ENCODE results near the gene ZNF586.
"Not testable (repeated sequence)": the region's sequence is repeated elsewhere in the genome, so short reads cannot be mapped to it uniquely, and the experiment has no call there.

Gene ZNF586

GRCh38 chr19:57796580-57796979 lies 27.1 kb downstream of the ZNF586 start:
- DNase-seq (ENCODE audit: low read depth), result not testable (repeated sequence)

GRCh38 chr19:57800696-57801095 lies 31.2 kb downstream of the ZNF586 start:
- DNase-seq (ENCODE audit: low read depth), result no peak

- no peak for DNase-seq (ENCODE audit: low read depth)
Observed at GRCh38 chr19:57802269-57802668, 32.8 kb downstream of the ZNF586 start.

- no peak for DNase-seq (ENCODE audit: low read depth)
Observed at GRCh38 chr19:57803265-57803593, 33.8 kb downstream of the ZNF586 start.

- no peak for DNase-seq (ENCODE audit: low read depth)
Observed at GRCh38 chr19:57803594-57804325, 34.3 kb downstream of the ZNF586 start.

- DNase-seq (ENCODE audit: low read depth), result no peak
Observed at GRCh38 chr19:57807541-57807940, 38.1 kb downstream of the ZNF586 start.

GRCh38 chr19:57810410-57811295 lies 41.2 kb downstream of the ZNF586 start:
- DNase-seq (ENCODE audit: low read depth), result not testable (repeated sequence)

- no peak for DNase-seq (ENCODE audit: low read depth)
Observed at GRCh38 chr19:57812226-57812625, 42.8 kb downstream of the ZNF586 start.

- not testable (repeated sequence) for DNase-seq (ENCODE audit: low read depth)
Observed at GRCh38 chr19:57812975-57813820, 43.7 kb downstream of the ZNF586 start.

GRCh38 chr19:57813919-57814504 lies 44.5 kb downstream of the ZNF586 start:
- no peak for DNase-seq (ENCODE audit: low read depth)

- DNase-seq (ENCODE audit: low read depth), result peak; percentile 50
Observed at GRCh38 chr19:57814505-57815246, 45.2 kb downstream of the ZNF586 start, which contains the start of gene ZNF552. ZNF552 (minus strand) TSS chr19:57814913; CDS start chr19:57814743, 170 bp downstream.

GRCh38 chr19:57815247-57816075 lies 46.0 kb downstream of the ZNF586 start:
- no peak for DNase-seq (ENCODE audit: low read depth)

GRCh38 chr19:57816652-57817051 lies 47.2 kb downstream of the ZNF586 start:
- no peak for DNase-seq (ENCODE audit: low read depth)

- DNase-seq (ENCODE audit: low read depth), result no peak
Observed at GRCh38 chr19:57817976-57818375, 48.5 kb downstream of the ZNF586 start.

- no peak for DNase-seq (ENCODE audit: low read depth)
Observed at GRCh38 chr19:57818378-57818777, 48.9 kb downstream of the ZNF586 start.

- peak; percentile 60 for DNase-seq (ENCODE audit: low read depth)
Observed at GRCh38 chr19:57819475-57820148, 50.1 kb downstream of the ZNF586 start.

GRCh38 chr19:57820599-57820998 lies 51.1 kb downstream of the ZNF586 start:
- no peak for DNase-seq (ENCODE audit: low read depth)

- not testable (repeated sequence) for DNase-seq (ENCODE audit: low read depth)
Observed at GRCh38 chr19:57821095-57821494, 51.6 kb downstream of the ZNF586 start.

GRCh38 chr19:57821501-57821900 lies 52.0 kb downstream of the ZNF586 start:
- not testable (repeated sequence) for DNase-seq (ENCODE audit: low read depth)

- not testable (repeated sequence) for DNase-seq (ENCODE audit: low read depth)
Observed at GRCh38 chr19:57823155-57823554, 53.7 kb downstream of the ZNF586 start.

Measured in stimulated activated CD8-positive, alpha-beta memory T cell treated with anti-CD3 and anti-CD28 coated beads, Interleukin-4, amount 100 ng/mL, for 24 hours (primary cell).